DLD1 (cell line): ENCODE measurements around the gene LPGAT1.

Source experiments
- in situ Hi-C: cut with HindIII; loops from 2 replicates; pipeline ENCODE4 v1.10.0; 2017; ENCODE audit warnings: low sequenced_read_pairs

LPGAT1 gene

GRCh38 chr1:211775170-211775569, 55.4 kb downstream of the LPGAT1 start:
- in situ Hi-C loops: no loop called here

GRCh38 chr1:211764701-211765100, 65.9 kb downstream of the LPGAT1 start:
- in situ Hi-C loops: no loop called here

- in situ Hi-C loops: no loop called here
Measured at GRCh38 chr1:211762206-211762605, 68.4 kb downstream of the LPGAT1 start.

DNA sequence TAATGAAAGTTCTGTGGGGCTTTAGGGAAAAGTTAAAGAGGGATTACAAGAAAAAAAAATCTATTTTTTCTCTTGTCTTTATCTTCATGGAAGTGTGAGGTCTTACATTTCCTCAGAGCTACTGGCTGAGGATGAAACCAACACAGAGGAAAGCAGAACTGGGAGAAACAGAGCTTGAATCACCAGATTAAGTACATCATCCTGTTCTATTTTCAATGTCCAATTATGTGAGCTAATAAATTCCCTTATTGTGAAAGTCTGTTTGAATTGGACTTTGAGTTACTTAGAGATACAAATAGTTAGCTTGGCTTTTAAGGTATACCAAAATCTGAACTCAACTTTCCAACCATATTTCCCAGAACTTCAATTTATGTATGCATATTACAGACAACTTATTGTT, 69.2 kb downstream of the LPGAT1 start:
- in situ Hi-C loops: no loop called here

DNA sequence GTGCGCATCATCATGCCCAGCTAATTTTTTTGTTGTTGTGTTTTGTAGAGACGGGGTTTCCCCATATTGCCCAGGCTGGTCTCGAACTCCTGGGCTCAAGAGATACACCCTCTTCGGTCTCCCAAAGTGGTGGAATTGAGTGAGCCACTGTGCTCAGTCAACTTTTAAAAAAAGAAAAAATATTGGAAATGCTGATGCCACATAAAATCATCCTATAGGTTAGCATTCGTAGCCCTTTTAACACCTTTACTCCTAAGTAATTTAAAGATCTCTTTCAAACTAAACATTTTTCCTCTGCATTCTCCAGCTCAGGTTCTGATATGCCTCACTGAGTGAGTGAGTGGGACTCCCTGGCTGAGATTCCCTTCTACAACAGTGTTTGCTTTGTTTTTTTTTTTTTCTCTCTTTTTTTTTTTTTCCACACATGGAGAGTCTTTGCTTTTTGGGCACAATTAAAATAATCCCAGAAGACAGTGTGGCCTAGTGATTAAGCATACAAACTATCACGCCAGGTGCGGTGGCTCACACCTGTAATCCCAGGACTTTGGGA, 74.0 kb downstream of the LPGAT1 start:
- in situ Hi-C loops: no loop called here

- in situ Hi-C loops: no loop called here
Measured at GRCh38 chr1:211753649-211754251, 76.8 kb downstream of the LPGAT1 start.

DNA sequence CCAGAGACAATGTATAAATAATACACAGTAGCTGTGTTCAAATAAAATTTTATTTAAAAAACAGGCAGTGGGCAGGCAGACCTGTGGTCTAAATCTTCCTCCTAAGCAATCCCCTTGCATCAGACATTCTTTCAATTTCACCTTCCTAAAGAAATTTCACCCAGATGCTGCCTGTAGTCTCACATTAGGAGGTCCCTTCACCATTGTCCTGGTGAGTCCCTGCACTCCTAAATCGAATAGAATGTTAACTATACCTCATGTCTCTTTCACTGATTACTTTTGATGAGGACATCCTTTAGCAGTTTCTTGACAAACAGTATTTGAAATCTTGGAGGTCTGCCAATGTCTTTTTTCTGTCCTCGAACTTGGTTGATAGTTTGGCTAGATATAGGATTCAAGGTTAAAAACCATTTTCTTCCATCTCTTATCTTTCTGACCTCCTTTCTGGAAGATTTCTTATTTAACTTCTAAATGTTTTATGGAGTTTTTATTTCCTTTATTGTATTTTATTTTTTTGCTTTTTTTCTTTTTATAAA, 77.5 kb downstream of the LPGAT1 start:
- in situ Hi-C loops: no loop called here

DNA sequence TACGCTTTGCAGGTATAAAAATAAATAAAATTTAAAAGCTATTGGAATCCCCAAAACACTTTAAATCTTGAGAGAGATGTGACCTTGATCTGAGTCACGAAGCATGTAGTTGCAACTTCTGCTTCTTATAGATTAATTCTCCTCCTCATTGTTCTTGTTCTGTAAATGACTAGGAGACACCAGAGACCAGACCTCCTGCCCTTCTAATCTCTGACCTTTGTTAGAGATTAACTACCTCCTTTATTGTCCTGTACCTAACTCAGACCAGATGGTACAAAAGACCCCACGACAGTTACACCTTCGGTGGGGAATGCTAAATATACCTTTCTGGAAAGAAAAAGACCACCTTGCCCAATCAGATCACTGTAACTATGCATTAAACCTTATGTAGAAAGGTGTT, 78.2 kb downstream of the LPGAT1 start:
- in situ Hi-C loops: no loop called here

DNA sequence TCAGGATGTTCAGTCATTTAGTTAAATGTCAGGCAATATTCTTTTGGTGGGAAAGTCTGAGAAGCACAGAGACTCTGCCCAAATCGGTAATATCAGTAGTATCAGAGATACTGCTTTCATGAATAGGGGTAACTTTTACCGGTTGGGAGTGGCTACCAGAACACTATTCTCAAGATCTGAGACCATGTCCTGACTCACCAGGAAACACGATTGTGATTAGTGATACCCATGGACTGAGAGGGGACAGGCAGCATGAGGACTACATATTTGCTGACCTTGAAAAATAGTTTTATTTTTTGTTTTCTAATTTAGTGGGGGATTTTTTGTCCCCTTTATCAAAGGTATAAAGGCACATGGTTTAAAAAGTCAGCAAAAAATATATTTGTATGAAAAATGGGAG, 79.1 kb downstream of the LPGAT1 start:
- in situ Hi-C loops: no loop called here

DNA sequence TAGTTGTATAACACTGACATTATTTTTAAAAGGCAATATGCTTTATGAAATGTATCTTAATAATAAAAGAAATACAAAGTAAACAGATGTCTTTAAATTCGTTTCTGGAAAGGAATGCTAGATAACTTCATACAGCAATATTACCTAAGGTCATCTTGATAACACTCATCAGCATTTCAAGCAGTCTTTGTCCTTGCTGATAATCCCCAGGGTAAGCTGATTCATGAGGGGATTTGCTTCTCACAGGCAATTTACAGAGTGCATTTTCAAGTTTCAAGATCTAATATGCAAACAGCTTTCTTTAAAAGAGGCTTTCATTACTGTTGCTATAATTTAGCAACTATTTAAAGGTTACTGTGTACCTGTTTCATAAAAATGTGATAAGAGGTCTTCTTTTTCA, 80.0 kb downstream of the LPGAT1 start:
- in situ Hi-C loops: no loop called here

DNA sequence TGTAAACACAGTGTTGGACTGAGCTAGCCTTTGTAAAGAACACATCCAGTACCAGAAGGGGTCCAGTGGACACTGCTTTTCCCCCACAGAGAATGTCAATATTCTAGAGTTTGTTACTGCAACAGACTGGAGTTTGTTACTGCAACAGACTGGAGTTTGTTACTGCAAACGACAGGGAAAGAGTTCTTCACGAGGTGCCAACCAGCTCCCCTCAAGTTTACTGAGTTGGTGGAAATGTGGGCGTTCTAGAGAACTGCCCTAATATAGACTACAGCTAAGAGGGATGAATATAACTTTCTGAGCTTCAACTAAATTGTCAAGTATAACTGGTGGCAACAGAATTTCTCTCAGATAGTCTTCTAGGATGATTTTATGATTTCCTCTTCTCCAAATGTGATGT, 81.3 kb downstream of the LPGAT1 start:
- in situ Hi-C loops: no loop called here

DNA sequence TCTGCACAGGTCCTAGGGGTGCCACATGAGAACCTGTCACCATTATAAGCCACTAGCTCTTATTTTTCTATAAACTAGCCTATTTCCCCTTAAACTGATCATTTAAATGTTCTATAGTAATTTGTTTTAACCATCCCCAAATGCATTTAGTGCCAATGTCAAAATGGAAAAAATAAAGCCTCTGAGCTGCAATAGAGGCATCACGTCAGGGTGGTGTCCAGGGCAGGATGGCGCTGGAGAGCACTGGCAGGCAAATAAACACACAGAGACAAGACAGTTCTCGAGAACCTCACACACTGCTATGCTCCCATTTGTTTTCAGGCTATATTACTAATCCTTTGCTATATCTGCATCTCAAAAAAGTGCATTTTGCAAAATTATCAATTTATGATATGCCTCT, 81.8 kb downstream of the LPGAT1 start:
- in situ Hi-C loops: no loop called here

DNA sequence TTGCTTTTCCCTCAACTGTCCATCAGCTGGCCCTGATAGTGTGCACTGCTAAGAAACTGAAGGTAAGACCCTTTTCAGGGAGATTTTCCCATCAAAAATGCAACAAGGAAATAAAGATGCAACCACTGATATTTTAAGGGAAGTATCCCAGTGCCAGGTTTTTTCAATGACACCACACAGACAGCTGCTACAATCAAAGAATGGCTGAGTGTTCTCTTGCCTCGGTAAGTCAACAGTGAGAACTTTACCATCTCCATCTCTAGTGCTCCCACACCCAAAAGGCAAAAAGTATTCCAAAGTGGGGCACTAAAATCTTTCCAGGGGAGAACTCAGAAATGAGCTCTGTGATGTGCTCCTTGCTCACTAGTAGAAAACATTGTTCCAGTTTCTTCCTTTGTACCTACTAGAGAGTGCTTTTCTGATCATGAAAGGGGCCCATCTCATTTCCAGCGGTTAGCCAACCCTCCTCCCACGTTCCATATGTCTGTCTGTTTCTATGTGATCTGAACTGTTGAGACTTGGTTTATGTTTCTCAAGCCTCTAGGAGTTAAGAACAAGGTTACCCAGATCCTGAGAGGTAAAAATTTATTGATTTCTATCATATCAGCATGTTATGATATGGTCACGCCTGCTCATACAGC, 87.6 kb downstream of the LPGAT1 start:
- in situ Hi-C loops: no loop called here

DNA sequence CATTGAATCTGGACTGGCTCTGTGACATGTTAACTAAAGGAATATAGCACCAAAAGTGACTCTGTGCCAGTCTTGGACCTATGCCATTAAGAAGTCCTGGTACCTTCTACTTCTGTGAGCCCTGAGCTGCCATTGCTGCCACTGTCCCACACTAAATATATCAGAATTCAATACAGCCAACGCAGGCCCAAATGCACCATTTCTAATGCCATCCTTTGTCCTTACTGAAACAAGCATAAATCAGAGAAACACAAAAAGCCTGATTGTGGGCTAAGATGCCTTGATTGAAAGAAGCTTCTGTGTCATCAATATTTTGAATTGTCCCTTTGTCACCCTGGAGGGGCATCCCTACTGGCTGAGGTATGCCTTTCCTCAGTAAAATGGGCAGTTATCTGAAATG, 88.3 kb downstream of the LPGAT1 start:
- in situ Hi-C loops: no loop called here

GRCh38 chr1:211741788-211742187, 88.8 kb downstream of the LPGAT1 start:
- in situ Hi-C loops: no loop called here

- in situ Hi-C loops: no loop called here
Measured at GRCh38 chr1:211741116-211741515, 89.4 kb downstream of the LPGAT1 start.

DNA sequence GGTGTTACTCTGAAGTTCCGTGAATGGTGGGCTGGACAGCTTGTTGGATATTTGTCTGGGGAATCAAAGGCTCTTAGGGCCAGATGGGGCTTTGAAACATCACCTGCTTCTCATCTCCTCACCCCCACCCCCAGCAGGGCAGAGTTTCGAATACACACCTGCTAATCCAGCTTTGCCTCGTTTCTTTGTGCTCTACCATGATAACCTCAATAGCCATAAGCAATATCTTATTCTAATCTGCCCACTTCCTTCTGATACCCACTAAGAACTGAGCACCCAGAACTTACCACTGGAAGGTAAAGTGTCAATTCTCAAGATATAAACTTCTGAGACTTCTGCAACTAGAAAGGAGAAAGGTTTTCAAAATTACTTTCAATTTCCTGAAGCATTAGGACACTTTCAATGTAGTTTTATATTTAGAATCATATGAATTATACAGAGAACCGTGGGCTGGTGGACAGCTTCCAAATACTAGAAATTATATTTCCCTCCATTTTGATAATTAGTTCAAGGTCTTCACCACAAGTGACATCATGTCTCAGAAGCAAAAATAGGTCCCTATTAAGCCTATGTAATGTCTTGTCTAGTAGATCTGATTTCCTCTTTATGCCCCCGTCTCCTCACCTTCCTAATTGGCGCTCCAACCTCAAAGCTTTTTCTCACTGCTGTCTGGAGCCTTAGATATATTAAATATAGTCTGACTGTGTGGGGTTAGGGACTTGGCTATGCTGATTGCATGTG, 90.7 kb downstream of the LPGAT1 start:
- in situ Hi-C loops: no loop called here

DNA sequence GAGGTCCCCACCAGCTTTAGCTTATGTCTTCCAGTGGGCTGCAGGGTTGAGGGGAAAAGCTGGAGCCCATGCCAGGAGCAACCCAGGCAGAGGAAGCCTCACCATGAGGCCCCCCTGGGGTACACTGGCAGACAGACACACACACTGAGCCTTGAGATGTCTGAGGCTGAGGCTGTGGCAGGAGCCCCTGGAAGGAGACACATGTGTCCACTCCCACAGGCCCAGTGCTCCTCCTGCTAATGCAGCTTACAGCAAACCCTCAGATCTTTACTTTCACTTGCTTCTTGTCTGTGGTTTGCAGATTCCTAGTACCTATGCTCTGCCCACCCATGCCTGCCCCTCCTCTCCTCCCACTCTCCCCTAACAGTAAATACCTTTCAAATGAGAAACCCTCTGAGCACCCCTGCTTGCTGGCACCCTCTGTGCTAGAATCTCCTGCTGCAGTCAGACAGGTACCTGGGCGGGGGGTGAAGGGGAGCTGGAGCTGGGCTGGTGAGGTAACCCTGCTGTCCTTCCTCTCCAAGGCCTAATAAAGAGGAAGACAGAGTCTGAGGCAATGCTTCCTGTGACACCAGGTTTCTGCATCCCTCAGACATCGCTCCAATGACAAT, 91.8 kb downstream of the LPGAT1 start:
- in situ Hi-C loops: no loop called here

DNA sequence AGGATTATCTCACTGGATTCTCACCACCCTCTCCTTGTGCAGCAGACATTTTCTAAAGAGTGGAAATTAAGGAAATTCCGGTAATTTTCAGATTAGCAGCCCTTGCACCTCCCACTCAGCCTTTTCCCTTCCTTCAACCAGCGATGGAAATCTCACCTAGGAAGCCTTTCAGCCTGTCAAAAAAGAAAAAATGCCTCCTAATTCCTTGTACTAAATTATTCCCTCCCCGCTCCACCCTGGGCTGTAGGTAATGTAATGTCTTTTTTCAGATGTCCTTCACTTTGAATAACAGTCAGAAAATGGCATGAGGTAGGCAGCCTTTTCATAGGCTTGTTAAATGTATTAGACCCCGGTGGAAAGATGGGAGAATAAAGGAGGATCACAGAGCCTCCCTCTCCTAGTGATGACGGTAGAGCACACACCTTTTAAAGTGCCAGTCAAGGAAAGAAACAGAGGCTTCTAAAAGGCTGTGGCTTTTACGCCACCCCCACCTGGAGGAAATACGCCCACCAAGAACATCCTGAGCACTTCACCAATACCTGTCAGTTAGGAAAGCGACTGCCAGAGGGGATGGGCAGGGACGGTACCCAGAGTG, 92.4 kb downstream of the LPGAT1 start:
- in situ Hi-C loops: no loop called here

DNA sequence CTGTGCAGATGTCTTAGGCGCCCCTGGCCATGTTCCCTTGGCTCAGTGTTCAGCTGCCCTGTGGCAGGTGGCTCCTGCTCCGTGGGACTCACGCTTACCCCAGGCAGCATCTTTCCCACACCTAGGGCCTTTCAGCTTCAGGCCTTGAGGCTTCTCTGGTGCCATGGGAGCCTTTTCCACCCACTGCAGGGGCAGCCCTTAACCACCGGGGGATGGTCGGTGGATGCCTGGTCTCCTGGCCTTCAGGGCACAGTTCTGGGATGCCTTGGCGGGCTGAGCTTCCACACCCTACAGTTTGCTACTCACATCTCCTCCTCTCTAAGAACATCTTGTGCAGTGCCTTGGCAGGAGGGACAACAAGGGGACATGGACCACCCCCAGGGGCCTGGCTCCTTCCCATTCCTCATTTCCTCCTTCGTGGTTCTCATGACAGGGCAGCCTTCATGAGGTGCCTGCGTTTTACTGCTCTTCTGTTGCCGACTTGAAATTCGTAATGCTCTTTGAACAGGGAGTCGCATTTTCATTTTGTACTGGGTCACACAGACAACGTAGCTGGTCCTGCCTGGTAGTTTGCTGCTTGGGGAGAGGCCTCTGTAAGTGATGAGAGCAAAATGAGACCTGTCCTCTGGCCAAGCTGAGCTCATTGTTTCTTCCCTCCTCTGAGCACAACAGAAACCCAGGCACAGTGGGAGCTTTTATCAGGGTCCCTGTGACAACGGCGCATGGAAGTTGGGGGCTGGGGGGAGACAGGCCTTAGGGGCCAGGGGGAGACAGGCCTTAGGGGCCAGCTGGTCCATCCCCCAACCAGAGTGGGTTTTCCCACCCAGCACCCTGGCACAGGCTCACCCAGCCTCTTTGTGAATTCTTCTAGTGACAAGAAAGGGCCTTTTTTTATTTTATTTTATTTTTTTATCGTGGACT, 93.2 kb downstream of the LPGAT1 start:
- in situ Hi-C loops: no loop called here
